Activated gamma-delta T cell treated with Interleukin-2 at 50 U/mL for 16 hours (primary cell): ENCODE measurements around the gene TXNRD2.
A peak's percentile ranks its signal among the peaks of the same experiment; 100 is the strongest.

Experiments
- DNase-seq: peaks from one replicate; pipeline ENCODE4 v3.0.0-alpha.2; 2020

The TXNRD2 gene

GRCh38 chr22:19979712-19980493 lies 38.3 kb upstream of the TXNRD2 start:
- no peak for DNase-seq

- no peak for DNase-seq
These were observed 37.1 kb upstream of the TXNRD2 start for GRCh38 chr22:19978748-19979147.

DNA sequence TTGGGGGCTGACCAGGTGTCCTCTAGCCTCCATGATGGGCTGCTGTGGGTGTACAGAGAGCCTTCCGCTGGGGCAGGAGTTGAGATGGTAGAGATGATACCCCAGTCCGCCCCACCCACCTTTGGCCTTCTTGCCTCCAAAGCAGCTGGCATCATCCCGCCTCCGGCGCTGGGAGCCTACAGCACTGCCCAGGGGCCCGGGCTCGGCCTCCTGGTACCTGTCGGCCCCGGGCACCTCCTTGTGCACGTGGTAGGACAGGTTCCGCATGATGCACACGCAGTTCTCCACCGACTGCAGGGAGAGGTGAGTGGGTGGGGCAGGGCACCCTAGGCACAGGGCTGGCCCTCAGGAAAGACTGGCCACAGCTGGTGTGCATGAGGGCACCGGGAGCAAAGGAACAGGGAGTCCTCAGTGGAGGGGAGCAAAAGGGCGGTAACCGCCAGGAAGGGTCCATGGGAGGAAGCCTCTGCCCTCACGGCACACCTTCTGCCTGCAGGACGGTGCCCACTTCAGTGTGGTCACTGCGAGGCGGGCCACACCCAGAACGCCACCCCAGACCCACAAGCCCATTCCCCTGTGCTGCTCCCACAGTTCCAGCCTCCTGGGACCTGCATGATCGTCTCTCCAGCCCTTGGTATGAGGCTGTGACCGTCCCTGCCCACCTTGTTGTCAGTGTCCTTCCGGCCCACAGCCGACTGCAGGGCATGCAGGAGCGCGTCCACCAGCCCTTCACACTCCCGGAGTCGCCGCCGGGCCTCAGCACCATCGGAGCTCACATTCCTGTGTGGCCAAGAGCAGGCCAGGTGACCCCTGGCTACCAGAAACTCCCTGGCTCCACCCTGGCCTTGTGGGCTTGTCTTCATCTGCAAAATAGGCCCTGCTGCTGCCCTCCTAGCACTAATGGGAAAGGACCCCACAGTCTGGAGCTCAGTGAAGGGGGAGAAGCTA lies 36.0 kb upstream of the TXNRD2 start:
- no peak for DNase-seq

DNA sequence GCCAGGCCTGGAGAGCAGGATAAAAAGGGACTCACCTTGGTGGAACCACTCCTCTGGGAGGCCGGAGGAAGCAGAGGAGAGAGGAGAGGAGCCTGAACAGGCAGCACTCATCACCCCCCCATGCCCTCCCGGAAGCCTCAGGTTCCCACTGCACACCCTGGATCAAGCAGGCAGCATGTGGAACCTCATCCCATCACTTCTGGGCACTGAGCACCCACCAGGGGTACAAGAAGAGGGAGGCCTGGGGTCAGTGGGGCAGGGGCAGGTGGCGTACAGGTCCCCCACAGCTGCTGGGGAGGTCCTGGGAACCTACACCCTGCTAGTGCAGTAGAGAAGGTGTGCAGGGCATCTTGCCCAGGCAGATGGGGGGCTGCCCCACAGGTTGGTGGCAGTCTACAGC lies 35.1 kb upstream of the TXNRD2 start:
- no peak for DNase-seq

DNA sequence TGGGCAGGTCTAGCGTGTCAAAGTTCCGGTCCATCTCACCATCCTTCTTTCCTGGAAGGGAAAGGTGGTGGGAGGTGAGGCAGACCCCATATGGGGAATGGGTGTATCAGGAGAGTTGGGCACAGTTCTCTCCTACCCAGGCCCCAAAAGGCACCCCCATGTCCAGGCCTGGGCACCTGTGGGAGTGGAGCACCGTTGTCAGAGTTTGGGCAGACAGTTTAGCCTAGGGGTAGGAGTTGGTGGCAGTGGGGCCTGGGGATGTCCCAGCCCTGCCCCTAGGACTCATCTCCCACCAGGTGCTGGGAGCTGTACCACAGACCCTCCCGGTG lies 34.1 kb upstream of the TXNRD2 start:
- DNase-seq, result no peak

DNA sequence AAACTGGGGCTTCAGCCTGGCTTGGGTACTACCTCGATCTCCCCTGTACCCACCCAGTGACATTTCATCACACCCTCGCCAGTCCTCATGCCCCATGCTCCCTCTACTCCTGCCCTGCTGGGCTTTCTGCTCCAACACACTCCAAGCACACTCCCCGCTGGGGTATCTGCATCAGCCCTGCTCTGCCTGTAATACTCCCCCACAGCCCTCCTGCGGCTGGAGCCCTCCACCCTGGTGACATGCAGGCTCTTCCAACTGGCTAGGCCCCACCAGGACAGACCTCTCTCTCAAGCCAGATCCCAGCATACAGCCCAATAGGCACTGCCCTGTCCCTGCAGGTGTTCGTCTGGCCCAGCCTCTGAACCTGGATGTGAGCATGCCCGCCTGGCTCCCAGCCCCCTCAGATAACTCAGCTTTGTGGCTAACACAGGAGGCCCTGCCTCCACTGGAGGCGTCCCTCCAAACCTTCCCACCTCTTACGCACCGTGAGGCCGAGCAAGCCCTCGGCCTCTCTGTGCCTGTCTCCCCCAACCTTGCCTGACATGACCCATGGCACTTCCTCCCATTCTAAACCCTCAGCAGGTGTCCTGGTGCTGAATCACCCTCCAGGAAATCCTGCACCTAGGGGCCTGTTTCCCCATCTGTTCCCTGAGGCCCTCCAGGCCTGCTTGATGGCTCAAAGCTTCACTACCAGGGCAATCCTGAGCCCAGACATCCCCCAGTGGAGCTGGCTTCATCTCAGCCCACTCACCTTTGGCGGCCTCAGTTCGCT lies 33.5 kb upstream of the TXNRD2 start:
- no peak for DNase-seq

DNA sequence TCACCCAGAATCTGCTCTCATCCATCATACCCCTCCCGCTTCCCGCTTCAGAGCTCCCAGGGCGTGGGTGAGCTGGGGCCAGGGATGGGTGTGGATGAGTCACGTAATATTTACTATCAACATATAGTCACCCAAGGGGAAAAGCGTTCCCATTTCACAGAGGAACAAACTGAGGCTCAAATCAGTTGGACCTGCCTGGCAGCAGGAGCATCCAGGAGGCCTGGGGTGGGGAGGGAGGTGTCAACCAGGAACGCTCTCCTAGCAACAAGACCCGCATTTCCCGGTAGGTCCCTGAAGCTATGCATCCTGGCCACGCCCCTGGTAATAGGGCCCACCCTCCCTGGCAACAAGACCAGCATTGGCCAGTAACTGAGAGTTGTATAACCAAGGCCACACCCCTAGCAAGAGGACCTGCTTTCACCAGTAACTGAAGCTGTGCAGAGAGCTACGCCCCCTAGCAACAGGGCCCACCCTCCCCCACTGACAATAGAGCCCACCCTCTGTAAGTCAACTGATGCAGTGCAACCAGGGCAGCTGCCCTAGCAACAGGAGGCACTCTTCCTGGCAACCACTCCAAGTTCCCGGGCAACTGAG lies 32.7 kb upstream of the TXNRD2 start:
- no peak for DNase-seq

- no peak for DNase-seq
These were observed 32.1 kb upstream of the TXNRD2 start for GRCh38 chr22:19973551-19974267.

- DNase-seq, result no peak
These were observed 31.3 kb upstream of the TXNRD2 start for GRCh38 chr22:19972652-19973550.

DNA sequence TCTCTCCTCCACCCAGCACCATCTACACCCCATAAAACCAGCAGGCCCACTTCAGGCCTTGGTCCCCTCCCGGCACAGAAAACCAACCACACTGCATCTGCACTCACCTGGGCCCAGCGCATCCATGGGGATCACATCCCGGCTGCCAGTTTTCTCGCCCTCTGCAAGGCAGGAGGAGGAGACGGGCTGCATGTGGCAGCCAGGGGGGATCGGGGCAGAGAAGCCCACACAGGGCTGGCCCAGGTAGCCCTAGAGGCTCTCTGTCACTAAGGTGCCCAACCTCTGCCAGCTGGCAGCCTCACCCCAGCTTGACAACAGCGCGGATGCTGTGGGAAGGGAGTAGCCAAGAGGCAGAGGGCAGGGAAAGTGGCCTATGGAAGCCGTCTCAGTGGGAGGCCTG lies 30.6 kb upstream of the TXNRD2 start:
- no peak for DNase-seq

DNA sequence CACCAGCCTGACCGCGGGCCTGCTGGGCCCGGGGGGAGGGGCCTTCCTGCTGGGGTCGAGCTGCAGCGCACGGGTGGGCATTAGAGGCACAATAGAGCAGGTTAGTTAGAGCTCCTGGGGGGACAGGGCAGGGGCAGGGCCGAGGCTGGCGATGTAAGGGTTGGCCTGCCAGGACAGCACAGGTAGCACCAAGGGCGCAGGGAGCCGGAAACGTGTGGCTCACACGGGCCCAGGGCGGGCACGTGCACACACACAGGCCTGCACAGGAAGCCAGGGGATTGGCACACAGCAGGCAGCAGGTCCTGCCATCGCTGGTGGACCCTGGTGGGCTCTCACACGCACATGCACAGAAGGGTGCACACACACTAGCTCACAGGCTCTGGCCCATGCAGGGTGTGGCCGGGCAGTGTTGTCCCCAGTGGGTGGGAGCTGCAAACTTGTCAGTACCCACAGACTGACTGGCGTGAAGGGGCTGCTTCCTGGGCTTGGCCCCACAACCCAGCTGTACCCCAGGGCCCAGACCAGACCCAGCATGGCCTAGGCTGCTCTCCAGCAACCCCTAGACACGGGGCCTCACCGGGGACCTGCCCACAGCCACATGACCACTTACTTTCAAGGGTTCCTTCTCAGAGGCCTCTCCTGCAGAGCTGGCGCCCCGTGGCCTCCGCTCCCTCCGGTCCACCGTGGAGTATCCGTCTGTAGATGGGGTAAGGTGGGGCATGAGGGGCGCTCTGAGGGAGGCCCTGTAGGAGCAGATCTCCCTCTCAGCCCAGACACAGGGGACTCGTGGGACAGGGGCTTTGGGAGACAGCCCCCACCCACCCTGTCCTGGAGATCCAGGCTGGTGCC lies 29.9 kb upstream of the TXNRD2 start:
- DNase-seq, result peak; percentile 24

DNA sequence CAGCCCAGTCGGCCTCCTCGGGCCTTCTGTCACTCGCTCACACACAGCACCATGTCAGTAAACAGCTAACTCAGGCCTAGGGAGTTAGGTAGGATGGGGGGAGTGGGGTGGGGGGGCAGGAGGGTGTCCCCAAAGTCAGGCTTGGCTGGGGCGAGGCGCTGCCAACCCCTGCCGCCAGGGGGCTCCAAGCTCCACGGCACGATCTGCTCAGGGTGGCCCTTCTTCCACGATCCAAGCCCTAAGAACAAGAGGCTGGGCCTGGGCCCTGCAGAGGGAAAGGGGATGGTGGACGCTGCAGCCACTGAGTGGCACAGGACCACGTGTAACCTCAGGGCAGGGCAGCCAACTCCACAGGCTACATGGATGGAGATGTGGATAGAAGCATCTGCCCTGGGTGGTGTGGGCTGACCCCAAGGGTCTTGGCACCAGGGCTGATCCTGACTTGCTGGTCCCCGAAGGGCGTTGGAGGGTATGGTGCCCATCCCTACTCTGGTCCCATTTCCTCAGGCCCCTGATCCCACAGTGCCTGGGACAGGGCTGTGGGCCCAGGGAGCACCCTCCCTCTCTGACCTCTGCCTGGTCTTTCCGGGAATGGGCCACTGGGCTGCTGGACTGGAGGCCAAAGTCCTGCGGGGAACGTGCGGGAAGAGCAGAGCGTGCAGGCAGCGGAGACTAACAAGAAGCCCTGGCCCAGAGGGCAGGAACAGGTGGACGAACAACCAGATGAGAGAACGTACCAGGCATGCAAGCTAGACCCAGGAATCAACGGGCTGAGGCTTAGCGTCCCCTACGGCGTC lies 29.1 kb upstream of the TXNRD2 start:
- peak; percentile 78 for DNase-seq

DNA sequence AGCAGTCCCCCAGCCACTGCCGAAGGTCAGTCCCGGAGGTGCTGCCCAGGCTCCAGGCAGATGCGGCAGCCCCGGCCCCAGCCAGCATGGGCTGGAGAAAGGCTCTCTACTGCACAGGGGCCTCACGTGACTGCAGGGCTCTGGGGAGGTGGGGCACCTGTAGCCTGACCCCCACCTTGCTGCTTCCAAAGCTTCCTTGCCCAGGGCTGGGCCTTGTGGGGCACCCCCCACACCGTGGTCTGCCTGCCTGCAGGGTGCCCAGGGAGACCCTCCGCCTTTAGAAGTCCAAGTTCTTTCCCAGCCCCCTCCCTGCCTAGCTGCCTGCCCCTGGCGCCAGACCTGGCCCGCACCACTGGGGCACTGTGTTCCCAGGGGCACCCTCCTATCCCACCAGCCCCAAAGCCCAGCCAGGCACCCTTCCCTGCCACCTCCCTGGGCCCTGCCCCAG lies 28.4 kb upstream of the TXNRD2 start:
- DNase-seq, result no peak

DNA sequence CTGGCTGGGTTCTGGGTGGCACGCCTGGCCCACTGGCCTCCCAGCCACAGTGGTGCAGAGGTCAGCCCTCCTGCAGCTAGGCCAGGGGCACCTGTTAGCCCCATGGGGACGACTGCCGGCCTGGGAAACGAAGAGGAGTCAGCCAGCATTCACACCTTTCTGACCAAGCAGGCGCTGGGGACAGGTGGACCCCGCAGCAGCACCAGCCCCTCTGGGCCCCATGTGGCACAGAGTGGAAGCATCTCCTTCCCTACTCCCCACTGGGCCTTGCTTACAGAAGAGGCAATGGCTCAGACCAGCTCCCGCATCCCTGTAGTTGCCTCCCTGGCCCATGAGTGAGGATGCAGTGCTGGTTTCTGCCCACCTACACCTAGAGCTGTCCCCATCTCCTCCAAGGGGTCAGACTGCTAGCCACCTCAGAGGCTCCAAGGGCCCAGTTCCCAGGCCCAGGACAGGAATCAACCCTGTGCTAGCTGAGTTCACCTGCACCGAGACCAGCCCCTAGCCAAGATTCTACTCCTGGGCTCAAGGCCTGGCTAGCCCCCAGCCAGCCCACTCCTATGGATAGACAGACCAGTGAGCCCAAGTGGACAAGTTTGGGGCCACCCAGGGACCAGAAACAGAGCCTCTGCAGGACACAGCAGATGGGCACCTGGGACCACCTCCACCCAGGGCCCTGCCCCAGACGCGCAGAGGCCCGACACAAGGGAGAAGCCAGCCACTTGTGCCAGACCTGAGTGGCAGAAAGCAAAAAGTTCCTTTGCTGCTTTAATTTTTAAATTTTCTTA lies 27.7 kb upstream of the TXNRD2 start:
- no peak for DNase-seq

GRCh38 chr22:19968450-19968891 lies 26.9 kb upstream of the TXNRD2 start:
- no peak for DNase-seq

- no peak for DNase-seq
These were observed 26.3 kb upstream of the TXNRD2 start for GRCh38 chr22:19967850-19968449.

DNA sequence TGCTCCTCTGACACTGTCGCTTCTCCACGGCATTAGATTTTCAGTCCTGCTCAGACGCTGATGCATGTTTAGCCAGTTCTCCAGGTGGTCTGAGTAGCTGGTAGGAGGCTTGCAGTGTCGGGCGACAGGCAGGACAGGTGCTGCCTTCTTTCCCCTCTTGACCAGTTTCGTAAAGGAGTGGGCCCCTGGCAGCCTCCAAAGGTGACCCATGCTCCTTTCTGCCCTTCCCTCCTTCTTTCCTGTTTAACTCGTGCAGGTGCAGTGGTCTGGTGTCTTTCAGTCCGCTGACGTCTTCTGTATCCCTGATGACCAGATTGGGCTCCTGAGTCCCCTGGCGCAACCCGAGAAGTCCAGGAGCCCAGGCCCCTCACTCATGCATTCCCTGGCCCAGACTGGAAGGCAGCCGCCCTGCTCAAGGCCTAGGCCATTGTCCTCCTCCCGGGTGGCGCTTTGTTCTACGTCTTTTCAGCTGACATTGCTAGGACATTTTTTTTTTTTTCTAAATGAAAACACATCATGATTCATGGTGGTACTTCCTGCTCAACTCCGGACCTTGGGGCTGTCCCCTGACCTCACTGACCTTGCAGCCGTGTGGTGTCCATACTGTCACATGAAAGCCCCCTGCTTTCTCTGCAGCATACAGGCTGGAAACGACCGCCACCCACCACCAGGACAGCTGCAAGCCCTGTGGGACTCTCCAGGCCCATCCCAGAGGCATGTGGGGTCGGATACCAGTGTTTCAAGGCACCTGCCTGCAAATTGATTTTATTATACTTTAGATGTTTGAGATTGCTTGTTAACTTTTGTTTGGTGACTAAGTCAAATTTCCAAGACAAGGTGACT lies 25.5 kb upstream of the TXNRD2 start:
- no peak for DNase-seq
